ENCODE results near the gene RNU6-9.

Gene RNU6-9

DNA sequence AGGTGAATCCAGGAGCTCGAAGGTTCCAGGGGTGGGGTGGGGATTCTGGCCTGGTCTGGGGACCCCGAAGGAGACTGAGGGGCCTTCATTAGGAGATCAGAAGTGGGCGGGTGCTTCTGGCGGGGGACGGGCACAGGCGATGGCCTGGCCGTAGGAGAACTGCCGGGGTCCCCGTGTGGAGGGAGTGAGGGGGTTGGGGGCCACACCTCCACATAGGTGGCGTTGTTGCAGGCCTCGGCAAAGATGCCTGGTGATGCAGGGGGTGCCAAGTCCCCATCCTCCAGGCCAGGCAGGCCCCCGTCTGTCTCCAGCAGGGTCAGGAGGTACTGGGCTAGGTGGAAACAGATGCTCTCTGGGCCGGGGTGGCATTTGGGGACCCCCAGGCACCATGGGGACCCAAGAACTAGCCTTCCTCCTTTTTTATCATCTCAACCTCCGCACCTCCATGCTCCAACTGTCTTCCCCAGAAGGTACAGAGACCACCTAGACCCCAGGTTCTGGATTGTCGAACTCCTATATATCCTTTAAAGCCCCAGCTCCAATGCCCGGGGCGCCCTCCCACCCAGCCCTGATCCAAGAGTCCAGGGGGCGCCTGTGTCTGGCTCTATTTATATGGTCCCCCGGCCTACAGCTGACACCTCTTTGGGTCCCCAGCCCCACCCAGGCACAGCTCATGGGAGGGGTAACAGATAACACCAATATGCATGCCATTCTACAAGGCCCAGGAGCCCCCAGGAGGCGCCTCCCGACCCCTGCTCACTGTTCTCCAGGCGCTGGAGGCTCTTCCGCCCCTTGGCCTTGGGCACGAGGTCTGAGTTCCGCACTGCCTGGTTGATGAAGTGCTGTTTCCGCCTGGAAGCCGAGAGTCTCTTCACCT, 8.2 kb downstream of the RNU6-9 start:
- POLR2A ChIA-PET = interaction anchor here (0.7 kb wide), 1 partner anchor 21 kb away, joined by 7 read pairs; no protein-coding TSS in a partner anchor
- Histone ChIP-seq H3K4me3 (ENCODE audit: low read depth, low read length) (no peak overlapping the region), H3K27ac (ENCODE audit: extremely low read depth, low read depth, low read length) (no peak overlapping the region), H3K9me3 (ENCODE audit: control insufficient read depth, insufficient read depth, low read depth, low read length) (no peaks in the 10 kb centered on the region), H3K4me1 (ENCODE audit: control insufficient read depth, insufficient read depth, low read length) (no peaks in the 10 kb centered on the region; the same call in 1 of the 2 replicates), H3K36me3 (ENCODE audit: control insufficient read depth in 2 of 2, insufficient read depth in 1 of 2, low read length in 2 of 2) (peaks cover 0 to 15% of the 10 kb centered on the region in 2 experiments; a peak in 1 of 3 replicates)
- no peak for TF ChIP-seq ZNF292 (tag by site-specific recombination; IDR thresholded peaks at IDR 0.05; ENCODE audit: borderline replicate concordance, low read depth)
- TF ChIP-seq ZFP3 (tag by site-specific recombination; IDR thresholded peaks at IDR 0.05; ENCODE audit: low read depth) = peak; percentile 84
- TF ChIP-seq ZBTB44 (tag by site-specific recombination; IDR thresholded peaks at IDR 0.05) = no peak
- CTCF ChIA-PET = interaction anchor here (0.7 to 1.2 kb wide), 2 partner anchors 37 to 80 kb away, joined by 4 to 6 read pairs; no protein-coding TSS in a partner anchor

GRCh38 chr19:902093-902370, 8.7 kb downstream of the RNU6-9 start:
- H3K4me3 ChIP-seq (ENCODE audit: low read depth, low read length) = no peak overlapping the region
- H3K4me1 ChIP-seq (ENCODE audit: control insufficient read depth, insufficient read depth, low read length) = no peaks in the 10 kb centered on the region; the same call in 1 of the 2 replicates
- H3K27ac ChIP-seq (ENCODE audit: extremely low read depth, low read depth, low read length) = no peak overlapping the region
- POLR2A ChIA-PET = no interaction called here
- H3K36me3 ChIP-seq (ENCODE audit: control insufficient read depth in 2 of 2, insufficient read depth in 1 of 2, low read length in 2 of 2) = peaks cover 0 to 15% of the 10 kb centered on the region in 2 experiments; a peak in 1 of 3 replicates
- no peak for TF ChIP-seq SP3 (tag by site-specific recombination; IDR thresholded peaks at IDR 0.05)
- no peak for TF ChIP-seq ZFHX2 (tag by site-specific recombination; conservative IDR thresholded peaks at IDR 0.05)
- TF ChIP-seq, protein P1, sequence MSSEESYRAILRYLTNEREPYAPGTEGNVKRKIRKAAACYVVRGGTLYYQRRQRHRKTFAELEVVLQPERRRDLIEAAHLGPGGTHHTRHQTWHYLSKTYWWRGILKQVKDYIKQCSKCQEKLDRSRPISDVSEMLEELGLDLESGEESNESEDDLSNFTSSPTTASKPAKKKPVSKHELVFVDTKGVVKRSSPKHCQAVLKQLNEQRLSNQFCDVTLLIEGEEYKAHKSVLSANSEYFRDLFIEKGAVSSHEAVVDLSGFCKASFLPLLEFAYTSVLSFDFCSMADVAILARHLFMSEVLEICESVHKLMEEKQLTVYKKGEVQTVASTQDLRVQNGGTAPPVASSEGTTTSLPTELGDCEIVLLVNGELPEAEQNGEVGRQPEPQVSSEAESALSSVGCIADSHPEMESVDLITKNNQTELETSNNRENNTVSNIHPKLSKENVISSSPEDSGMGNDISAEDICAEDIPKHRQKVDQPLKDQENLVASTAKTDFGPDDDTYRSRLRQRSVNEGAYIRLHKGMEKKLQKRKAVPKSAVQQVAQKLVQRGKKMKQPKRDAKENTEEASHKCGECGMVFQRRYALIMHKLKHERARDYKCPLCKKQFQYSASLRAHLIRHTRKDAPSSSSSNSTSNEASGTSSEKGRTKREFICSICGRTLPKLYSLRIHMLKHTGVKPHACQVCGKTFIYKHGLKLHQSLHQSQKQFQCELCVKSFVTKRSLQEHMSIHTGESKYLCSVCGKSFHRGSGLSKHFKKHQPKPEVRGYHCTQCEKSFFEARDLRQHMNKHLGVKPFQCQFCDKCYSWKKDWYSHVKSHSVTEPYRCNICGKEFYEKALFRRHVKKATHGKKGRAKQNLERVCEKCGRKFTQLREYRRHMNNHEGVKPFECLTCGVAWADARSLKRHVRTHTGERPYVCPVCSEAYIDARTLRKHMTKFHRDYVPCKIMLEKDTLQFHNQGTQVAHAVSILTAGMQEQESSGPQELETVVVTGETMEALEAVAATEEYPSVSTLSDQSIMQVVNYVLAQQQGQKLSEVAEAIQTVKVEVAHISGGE (tag by site-specific recombination; conservative IDR thresholded peaks at IDR 0.05; ENCODE audit: low read depth) = no peak
- TF ChIP-seq RBAK (tag by site-specific recombination; IDR thresholded peaks at IDR 0.05) = no peak
- no peak for TF ChIP-seq ZNF175 (tag by site-specific recombination; IDR thresholded peaks at IDR 0.05)
- no peak for TF ChIP-seq ZNF121 (tag by site-specific recombination; IDR thresholded peaks at IDR 0.05)
- TF ChIP-seq, protein P2, sequence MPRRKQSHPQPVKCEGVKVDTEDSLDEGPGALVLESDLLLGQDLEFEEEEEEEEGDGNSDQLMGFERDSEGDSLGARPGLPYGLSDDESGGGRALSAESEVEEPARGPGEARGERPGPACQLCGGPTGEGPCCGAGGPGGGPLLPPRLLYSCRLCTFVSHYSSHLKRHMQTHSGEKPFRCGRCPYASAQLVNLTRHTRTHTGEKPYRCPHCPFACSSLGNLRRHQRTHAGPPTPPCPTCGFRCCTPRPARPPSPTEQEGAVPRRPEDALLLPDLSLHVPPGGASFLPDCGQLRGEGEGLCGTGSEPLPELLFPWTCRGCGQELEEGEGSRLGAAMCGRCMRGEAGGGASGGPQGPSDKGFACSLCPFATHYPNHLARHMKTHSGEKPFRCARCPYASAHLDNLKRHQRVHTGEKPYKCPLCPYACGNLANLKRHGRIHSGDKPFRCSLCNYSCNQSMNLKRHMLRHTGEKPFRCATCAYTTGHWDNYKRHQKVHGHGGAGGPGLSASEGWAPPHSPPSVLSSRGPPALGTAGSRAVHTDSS (tag by site-specific recombination; IDR thresholded peaks at IDR 0.05) = no peak
- no peak for TF ChIP-seq ZNF530 (tag by site-specific recombination; IDR thresholded peaks at IDR 0.05; ENCODE audit: low read depth)
- TF ChIP-seq ZNF830 (tag by site-specific recombination; IDR thresholded peaks at IDR 0.05; ENCODE audit: low read depth) = no peak
- TF ChIP-seq ELK4 (IDR thresholded peaks at IDR 0.05; ENCODE audit: borderline replicate concordance, low read depth, low read length) = no peak
- no peak for TF ChIP-seq ZNF324 (tag by site-specific recombination; IDR thresholded peaks at IDR 0.05)
- no peak for TF ChIP-seq MYNN (tag by site-specific recombination; IDR thresholded peaks at IDR 0.05; ENCODE audit: borderline replicate concordance)
- no peaks in the 10 kb centered on the region for H3K9me3 ChIP-seq (ENCODE audit: control insufficient read depth, insufficient read depth, low read depth, low read length)
- CTCF ChIA-PET = interaction anchor here (0.7 to 1.2 kb wide), 3 partner anchors 38 to 349 kb away, joined by 3 to 6 read pairs (median 4); no protein-coding TSS in a partner anchor
